A172 (cell line): Measurements from ENCODE around the gene QKI. TPM values are rescaled to one million over a fixed set of nuclear protein-coding genes. Genes with fewer than 3 reads are reported as not detected.

Experiments
- DNase-seq: peaks from one replicate; pipeline ENCODE4 v3.0.0-alpha.2; 2015; ENCODE audit warnings: low spot score
- total RNA-seq: library from RNA; depleted of rRNA; stranded (reverse); fragments of >200 nt; shearing (Covaris generic); gene quantifications from 2 replicates; pipeline ENCODE4 v1.2.3, GENCODE V29; 2014

The QKI gene
- total RNA-seq, 1 experiment from 2014 or later = 81.2 TPM

GRCh38 chr6:163532526-163533078 is 118.1 kb downstream of the QKI start:
- DNase-seq = no peak

DNA sequence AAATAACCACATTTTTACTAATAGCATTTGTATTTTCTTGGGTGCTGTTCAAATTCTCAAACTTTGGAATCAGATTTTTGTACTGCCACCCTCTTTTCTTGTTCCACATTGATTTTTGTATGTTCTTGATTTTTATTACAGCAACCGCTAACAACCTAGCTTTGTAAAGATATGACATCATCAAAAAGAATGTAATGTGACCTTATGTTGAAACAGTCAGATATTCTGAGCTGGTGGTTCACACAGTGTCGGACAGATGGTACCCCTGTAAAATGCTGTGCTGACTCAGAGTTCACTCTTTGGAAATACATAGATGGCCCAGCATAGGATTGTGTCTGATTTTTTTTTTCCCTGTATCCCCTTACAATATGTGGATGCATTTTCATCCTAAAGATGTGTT is 118.9 kb downstream of the QKI start:
- DNase-seq = peak; percentile 63

DNA sequence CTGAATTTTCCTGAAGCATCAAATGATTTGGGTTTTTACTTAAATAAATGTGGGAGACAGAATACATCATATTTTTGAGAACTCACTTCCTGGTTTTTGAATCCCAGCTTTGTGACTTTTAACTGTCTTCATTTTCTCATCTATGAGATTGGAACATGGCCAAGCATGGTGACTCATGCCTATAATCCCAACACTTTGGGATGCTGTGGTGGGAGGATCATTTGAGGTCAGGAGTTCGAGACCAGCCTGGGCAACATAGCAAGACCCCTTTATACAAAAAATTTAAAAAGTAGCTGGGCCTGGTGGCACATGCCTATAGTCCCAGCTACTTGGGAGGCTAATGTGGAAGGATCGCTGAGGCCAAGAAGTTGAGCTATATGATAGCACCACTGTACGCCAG is 122.3 kb downstream of the QKI start:
- peak; percentile 9 for DNase-seq

DNA sequence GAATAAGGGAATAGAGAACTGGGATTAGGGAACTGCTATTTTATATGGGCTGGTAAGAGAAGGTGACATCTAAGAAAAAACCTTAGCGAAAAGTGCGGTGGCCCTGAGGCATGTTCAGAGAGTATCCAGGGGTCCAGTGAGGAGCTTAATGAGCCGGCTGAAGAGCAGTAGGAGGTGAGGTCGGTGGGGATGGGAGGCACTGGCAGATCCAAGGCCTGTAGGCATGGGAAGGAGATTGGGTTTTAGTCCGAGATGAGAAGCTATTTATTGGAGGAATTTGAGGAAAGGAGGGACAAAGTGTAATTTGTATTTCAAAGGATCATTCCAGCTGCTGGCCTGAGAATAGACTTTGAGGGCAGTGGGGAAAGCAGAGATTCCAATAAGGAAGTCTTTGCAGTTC is 123.8 kb downstream of the QKI start:
- DNase-seq = no peak

GRCh38 chr6:163539101-163539762 is 124.7 kb downstream of the QKI start:
- DNase-seq = no peak

DNA sequence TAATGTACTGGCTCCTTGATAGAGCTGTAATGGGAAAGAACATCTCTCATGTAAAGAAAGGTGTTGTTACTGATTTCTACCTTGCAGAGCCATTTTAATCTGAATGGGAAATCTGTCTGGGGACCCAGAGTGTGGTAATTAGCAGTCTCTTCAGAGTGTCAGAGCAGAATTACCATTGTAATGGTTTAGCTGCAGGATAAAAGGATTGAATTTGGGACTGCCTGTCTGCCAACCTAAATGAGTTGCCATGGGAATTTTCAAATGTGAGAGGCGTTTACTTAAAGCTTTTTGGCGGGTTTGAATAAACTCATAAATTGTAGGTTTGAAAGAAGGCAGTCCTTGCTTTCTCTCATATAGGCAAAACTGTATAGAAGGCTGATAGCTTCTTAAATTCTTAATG is 128.8 kb downstream of the QKI start:
- no peak for DNase-seq

GRCh38 chr6:163545370-163545769 is 130.9 kb downstream of the QKI start:
- DNase-seq = no peak

DNA sequence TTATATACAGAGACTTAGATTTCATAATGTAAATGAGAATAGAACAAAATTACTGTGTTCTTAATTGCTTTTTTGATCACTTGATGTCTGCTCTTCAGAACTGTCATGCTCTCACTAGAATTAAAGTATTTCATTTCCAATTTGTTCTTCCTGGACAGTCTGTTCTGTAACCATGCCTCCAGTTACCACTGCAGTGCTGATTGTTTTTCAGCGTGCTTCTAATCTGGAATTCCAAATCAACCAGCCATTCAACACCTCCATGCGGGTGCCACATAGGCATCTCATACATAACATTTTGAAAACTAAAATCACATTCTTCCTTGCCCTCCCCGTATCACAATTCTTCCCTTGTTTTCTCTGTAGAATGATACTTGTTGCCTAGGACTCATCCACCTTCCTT is 132.8 kb downstream of the QKI start:
- no peak for DNase-seq

DNA sequence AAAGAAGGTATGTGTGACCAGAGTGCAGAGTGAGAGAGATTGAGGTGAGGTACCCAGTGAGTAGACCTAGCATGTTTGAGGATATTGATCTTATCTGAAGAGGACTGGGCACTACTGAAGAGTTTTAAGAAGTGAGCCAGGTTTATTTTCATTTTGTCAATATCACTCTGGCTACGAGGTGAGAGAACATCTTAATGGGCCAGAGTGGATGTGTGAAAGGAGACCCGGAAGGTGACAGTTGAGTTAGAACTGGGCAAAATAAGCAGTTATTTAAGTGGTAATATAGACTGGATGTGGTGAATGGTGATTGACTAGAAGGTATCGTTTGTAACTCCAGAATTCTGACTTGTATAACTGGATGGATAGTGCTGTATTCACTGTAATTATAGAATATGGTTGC is 134.1 kb downstream of the QKI start:
- no peak for DNase-seq

DNA sequence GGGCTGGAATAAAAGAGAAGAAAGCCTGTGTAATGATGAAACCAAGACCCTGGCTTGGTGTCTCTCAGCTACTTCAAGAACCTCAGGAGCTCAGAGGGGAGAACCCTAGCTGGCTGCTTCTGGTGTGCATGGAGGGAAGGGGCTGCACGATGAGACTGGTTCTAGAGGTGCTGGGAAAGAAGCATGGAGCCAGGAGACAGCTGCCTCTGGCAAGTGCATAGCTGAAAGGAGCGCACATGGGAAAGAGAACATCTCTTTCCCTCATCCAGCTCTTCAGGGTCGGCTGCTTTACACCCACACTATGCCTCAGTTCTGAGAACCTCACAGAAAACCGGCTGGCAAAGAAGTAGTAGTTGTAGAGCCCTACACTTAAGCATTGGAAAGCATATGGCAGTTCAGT is 139.5 kb downstream of the QKI start:
- no peak for DNase-seq

DNA sequence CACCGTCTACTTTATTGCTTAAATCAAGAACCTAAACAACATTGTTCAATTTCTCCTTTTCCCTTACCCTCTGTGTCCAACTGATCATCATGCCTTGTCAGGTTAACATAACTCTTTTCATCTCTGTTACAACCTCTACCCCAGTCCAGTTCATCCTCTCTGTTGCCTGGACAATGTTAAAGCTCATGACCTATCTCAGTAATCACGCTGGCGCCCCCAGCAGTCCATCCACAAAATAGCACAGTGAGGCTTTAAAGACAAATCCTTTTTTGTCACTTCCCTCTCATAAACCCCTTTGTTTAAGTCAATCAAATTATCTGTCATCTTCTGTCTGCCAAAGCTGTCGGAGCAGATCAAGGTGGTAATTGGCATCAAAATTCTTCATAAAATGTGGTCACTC is 140.1 kb downstream of the QKI start:
- peak; percentile 7 for DNase-seq

DNA sequence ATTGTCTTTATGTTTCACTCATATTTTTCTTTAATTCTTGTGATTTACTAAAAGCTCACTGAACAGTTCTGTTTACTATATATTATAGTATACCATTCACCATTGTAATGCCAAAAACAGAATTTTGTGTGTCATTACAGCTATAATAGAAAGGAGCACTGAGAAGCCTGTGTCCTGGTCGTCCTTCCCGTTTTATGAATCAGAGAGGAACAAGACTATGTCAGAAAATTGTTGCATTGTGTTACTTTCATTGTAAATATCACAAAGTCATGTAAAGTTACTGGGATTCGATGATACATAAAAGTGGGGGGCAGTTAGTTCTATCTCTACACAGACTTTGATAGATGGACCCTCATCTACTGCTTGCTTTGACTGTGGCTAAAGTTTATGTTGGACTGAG is 145.1 kb downstream of the QKI start:
- DNase-seq = no peak

- DNase-seq = no peak
Observed at GRCh38 chr6:163563318-163563717, 148.8 kb downstream of the QKI start.

DNA sequence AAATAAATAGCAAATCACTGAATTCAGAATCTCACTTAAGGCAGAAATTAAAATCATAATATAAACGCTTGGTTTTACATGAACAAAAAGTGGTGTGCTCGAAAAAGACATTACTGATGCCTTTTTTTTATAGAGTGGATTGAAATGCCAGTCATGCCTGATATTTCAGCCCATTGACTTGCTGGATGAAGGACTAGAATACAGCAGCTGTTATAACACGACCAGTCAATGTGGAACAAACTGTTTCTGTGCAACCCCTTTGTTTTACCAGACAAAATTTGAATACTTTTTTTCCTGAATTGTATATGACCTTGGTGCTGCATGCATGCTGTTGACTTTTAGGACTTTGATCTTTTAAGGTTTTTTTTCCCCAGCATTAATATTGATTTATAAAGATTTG is 150.0 kb downstream of the QKI start:
- DNase-seq = no peak

DNA sequence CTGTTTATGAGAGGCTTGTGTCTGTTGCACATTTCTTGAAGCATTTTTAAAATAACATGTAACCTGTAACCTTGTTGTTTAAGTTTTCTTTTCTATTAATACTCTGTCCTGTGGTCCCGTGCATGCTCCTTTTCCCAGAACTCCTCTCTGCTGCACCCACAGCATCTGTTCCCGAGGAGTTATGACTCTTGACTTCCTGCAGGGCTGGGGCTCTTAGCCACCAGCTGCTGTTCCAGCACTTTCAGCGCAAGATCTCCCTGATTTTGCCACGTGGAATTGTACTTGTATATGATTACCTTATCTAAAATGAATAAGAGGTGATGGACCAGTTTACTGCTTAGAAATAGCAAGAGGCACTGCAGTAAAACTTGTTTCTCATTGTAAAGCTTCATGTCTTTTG is 150.6 kb downstream of the QKI start:
- DNase-seq = no peak

DNA sequence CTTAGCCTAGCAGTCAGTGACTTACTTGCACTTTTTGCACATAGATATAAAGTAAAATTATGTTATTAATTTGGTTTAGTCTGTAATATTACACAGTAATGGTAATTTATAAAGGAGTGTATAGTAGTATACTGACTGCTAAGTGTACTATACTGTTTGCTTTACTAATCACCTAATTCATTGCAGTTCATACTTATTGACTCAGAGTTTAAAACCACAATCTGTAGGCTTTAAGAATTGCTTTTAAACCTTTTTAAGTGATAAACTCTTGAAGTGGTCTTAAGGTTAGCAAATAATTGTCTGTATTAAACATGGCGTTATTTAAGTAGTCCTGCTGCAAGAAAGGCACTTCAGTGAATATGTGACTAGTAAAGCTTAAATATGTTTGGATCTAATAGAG is 151.5 kb downstream of the QKI start:
- DNase-seq = no peak

- DNase-seq = no peak
Observed at GRCh38 chr6:163568275-163568674, 153.8 kb downstream of the QKI start.

- no peak for DNase-seq
Observed at GRCh38 chr6:163570579-163571231, 156.2 kb downstream of the QKI start.

- no peak for DNase-seq
Observed at GRCh38 chr6:163571730-163572129, 157.2 kb downstream of the QKI start.

- DNase-seq = peak; percentile 61
Observed at GRCh38 chr6:163572612-163573011, 158.1 kb downstream of the QKI start.

GRCh38 chr6:163573503-163574179 is 159.1 kb downstream of the QKI start:
- no peak for DNase-seq

- DNase-seq = no peak
Observed at GRCh38 chr6:163576114-163576513, 161.6 kb downstream of the QKI start.

- DNase-seq = no peak
Observed at GRCh38 chr6:163577404-163577803, 162.9 kb downstream of the QKI start.
